CD4-positive, alpha-beta T cell (primary cell): Measurements from ENCODE around the gene PLA2G7. TPM values are rescaled to one million over a fixed set of nuclear protein-coding genes. Genes with fewer than 3 reads are reported as not detected.
A peak's percentile ranks its signal among the peaks of the same experiment; 100 is the strongest.

Experiments
- ATAC-seq: fragments of 200-7000 bp; cut with Tn5 transposase; one replicate; pipeline ENCODE4 v1.10.0; 2022; ENCODE audit warnings: mild to moderate bottlenecking; ENCODE audit not compliant: poor library complexity
- CTCF ChIA-PET: fragments of 350-600 bp; sonication (Branson Sonifier 250); formaldehyde crosslinking; loops from one replicate; lab custom pipeline; 2021; ENCODE audit warnings: antibody characterized with exemption, inconsistent platforms; lab: Charles Lee
- POLR2A ChIA-PET: fragments of 350-600 bp; sonication (Branson Sonifier 250); formaldehyde crosslinking; loops from one replicate; lab custom pipeline; 2021; ENCODE audit warnings: antibody characterized with exemption, inconsistent platforms; lab: Charles Lee
- DNase-seq, 14 experiments: peaks; one replicate each; pipeline ENCODE4 v3.0.0-alpha.2; 2013 to 2020; ENCODE audit warnings: mixed read lengths in 2 of 14
- H3K27ac ChIP-seq, 2 donors: one replicate each; pipeline versions ENCODE4 v1.5.1 to v1.7.0; 2013; ENCODE audit warnings: low read length in 2 of 2, low read depth in 1 of 2, mild to moderate bottlenecking in 1 of 2
- H3K27me3 ChIP-seq, 2 experiments: 1 replicate in 1 of 2; 2 replicates in 1 of 2; pipeline versions ENCODE4 v1.6.1 to v1.7.0; 2013; ENCODE audit warnings: low read length in 2 of 2, control low read depth in 1 of 2, mild to moderate bottlenecking in 1 of 2, moderate library complexity in 1 of 2; ENCODE audit not compliant: insufficient read depth in 2 of 2, control insufficient read depth in 1 of 2
- H3K36me3 ChIP-seq: one replicate; pipeline ENCODE4 v1.6.1; 2013; ENCODE audit warnings: low read length, control low read depth; ENCODE audit not compliant: insufficient read depth
- H3K4me1 ChIP-seq: one replicate; pipeline ENCODE4 v1.6.1; 2013; ENCODE audit warnings: low read length, control low read depth; ENCODE audit not compliant: insufficient read depth
- H3K4me3 ChIP-seq: one replicate; pipeline ENCODE4 v1.5.1; 2013; ENCODE audit warnings: mild to moderate bottlenecking, low read length, moderate library complexity
- H3K9me3 ChIP-seq, 2 experiments: 1 replicate in 1 of 2; 2 replicates in 1 of 2; pipeline versions ENCODE4 v1.6.1 to v1.7.0; 2013; ENCODE audit warnings: low read length in 2 of 2, mild to moderate bottlenecking in 2 of 2, control low read depth in 1 of 2, moderate library complexity in 1 of 2; ENCODE audit not compliant: control insufficient read depth in 1 of 2, insufficient read depth in 1 of 2
- H3K27ac Mint-ChIP-seq: one replicate; pipeline ENCODE4 v1.8.0; 2020; ENCODE audit warnings: mixed read lengths
- H3K27me3 Mint-ChIP-seq: one replicate; pipeline ENCODE4 v1.8.0; 2021; ENCODE audit warnings: mixed read lengths
- H3K36me3 Mint-ChIP-seq: one replicate; pipeline ENCODE4 v1.8.0; 2021; ENCODE audit warnings: low read depth, mixed read lengths
- H3K4me1 Mint-ChIP-seq: one replicate; pipeline ENCODE4 v1.8.0; 2021; ENCODE audit warnings: low read depth, mixed read lengths
- H3K4me3 Mint-ChIP-seq: one replicate; pipeline ENCODE4 v1.8.0; 2020; ENCODE audit warnings: mild to moderate bottlenecking, mixed read lengths
- H3K9me3 Mint-ChIP-seq: one replicate; pipeline ENCODE4 v1.8.0; 2020; ENCODE audit warnings: mixed read lengths
- CTCF ChIP-seq: fragments of 200-600 bp; IDR thresholded peaks from one replicate; pipeline ENCODE4 v1.8.0; 2022; ENCODE audit warnings: antibody characterized with exemption, mild to moderate bottlenecking
- intact Hi-C, 2 experiments: fragments of 100-400 bp; cut with DNase I in 1 of 2; cut with micrococcal nuclease in 1 of 2; formaldehyde crosslinking; loops; one replicate each; pipeline versions ENCODE4 v1.15.1 to v1.9.0; 2023 to 2025; cut with DNase I, micrococcal nuclease
- polyA plus RNA-seq, 2 donors: library from polyadenylated mRNA; unstranded; fragments of 120-200 nt; gene quantifications; one replicate each; pipeline ENCODE4 v1.2.1, GENCODE V29; 2013
- total RNA-seq, 174 experiments: library from RNA in 2 of 174; stranded (reverse) in 2 of 174; gene quantifications; one replicate each; pipeline ENCODE4 v1.2.3 and lab custom pipeline; 2021 to 2026

The PLA2G7 gene
- not detected for total RNA-seq
- 2.1 TPM for polyA plus RNA-seq (2013, experiment 1 of 2)
- polyA plus RNA-seq (2013, experiment 2 of 2): 0.91 TPM
- total RNA-seq (lab: John Stamatoyannopoulos, UW): 0 to 42.3 (median 0.21) reads per million in 172 experiments

DNA sequence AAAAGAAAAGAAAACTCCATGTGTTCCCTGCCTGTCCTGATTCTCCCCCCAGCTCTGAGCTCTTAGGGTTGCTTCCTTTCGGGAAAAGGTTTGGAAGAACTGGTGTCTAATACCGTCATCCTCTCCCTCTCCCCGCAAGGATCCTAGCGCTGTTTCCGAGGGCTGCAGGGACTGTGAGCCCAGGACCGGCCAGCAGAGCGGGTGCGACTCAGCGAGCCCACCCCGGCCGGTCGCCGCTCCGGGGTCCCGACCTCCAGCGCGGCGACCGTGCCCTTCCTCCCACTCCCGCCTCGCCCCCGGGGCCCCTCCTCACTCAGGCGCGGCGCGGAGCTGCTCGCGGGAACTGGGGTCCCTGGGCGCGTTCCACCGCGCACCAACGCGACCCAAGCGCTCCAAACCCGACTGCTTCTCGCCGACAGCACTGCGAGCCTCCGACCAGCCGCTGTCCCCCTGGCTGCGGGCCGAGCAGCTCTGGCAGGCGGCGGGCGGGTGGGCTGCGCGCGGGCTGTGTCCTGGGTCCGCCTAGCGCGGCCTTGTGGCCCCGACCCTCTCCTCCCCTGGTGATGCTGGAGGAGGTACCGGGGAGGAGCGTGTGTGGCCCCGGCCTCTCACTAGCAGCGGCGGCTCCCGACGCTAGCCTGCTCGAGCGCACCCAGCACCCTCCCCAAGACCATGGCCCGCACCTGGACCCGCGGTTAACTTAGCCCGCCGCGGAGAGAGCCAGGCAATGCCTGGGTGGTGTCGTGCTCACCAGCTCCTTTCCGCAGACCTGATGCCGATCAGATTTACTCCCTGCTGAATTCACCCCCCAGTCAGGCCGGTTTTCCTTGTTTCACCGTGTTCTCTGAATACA, at the start of gene PLA2G7:
Gene PLA2G7, minus strand, starts transcription at position 509 of the 853 bp plus-strand sequence. CDS start 12,484 bp downstream, outside the sequence.
- no peak for ATAC-seq
- peak in 2 of 14 experiments; percentile 7 to 13 for DNase-seq
- Mint-ChIP-seq H3K36me3 (no peaks in the 10 kb centered on the region), H3K27ac (no peak within 1 kb of the TSS), H3K27me3 (peaks cover 73% of the 10 kb centered on the region), H3K9me3 (no peaks in the 10 kb centered on the region), H3K4me1 (no peaks in the 10 kb centered on the region), H3K4me3 (no peak within 1 kb of the TSS)
- Histone ChIP-seq H3K27me3 (peaks cover 36 to 60% of the 10 kb centered on the region in 2 experiments), H3K36me3 (no peaks in the 10 kb centered on the region), H3K27ac (no peak within 1 kb of the TSS), H3K4me1 (no peaks in the 10 kb centered on the region), H3K4me3 (peak within 1 kb of the TSS; percentile 19), H3K9me3 (no peaks in the 10 kb centered on the region)
- intact Hi-C loops: no loop called here
- no peak for TF ChIP-seq CTCF
- POLR2A ChIA-PET: no interaction called here
- CTCF ChIA-PET: no interaction called here

GRCh38 chr6:46784535-46784934, 49.4 kb upstream of the PLA2G7 start:
- intact Hi-C loops: no loop called here
- ChIA-PET CTCF (no interaction called here), POLR2A (no interaction called here)
- ATAC-seq: no peak
- no peak for TF ChIP-seq CTCF
- Histone ChIP-seq H3K27ac (no peak overlapping the region), H3K9me3 (no peaks in the 10 kb centered on the region), H3K4me3 (no peak overlapping the region), H3K27me3 (no peaks in the 10 kb centered on the region), H3K36me3 (no peaks in the 10 kb centered on the region), H3K4me1 (no peaks in the 10 kb centered on the region)
- Mint-ChIP-seq H3K4me3 (no peak overlapping the region), H3K36me3 (no peaks in the 10 kb centered on the region), H3K27me3 (no peaks in the 10 kb centered on the region), H3K9me3 (no peaks in the 10 kb centered on the region), H3K4me1 (no peaks in the 10 kb centered on the region), H3K27ac (no peak overlapping the region)
- no peak for DNase-seq

- Mint-ChIP-seq H3K9me3 (no peaks in the 10 kb centered on the region), H3K4me3 (no peak overlapping the region), H3K36me3 (no peaks in the 10 kb centered on the region), H3K4me1 (no peaks in the 10 kb centered on the region), H3K27ac (no peak overlapping the region), H3K27me3 (no peaks in the 10 kb centered on the region)
- ChIA-PET CTCF (no interaction called here), POLR2A (no interaction called here)
- H3K9me3 ChIP-seq: no peaks in the 10 kb centered on the region
- H3K4me3 ChIP-seq: no peak overlapping the region
- no peak overlapping the region for H3K27ac ChIP-seq
- intact Hi-C loops: no loop called here
- no peaks in the 10 kb centered on the region for H3K4me1 ChIP-seq
- H3K27me3 ChIP-seq: no peaks in the 10 kb centered on the region
- peak; percentile 22 for TF ChIP-seq CTCF
- DNase-seq: peak in 3 of 14 experiments; percentile 9 to 52 (median 47)
- H3K36me3 ChIP-seq: no peaks in the 10 kb centered on the region
- ATAC-seq: no peak
Observed at GRCh38 chr6:46781478-46782378, 46.6 kb upstream of the PLA2G7 start.
